ENCODE data around the gene CECR2.
A peak's percentile ranks its signal among the peaks of the same experiment; 100 is the strongest.

Gene CECR2

GRCh38 chr22:17492247-17492646, 123.0 kb downstream of the CECR2 start:
- DNase-seq (ENCODE audit: low read depth) = no peak
- TF ChIP-seq, protein P1, sequence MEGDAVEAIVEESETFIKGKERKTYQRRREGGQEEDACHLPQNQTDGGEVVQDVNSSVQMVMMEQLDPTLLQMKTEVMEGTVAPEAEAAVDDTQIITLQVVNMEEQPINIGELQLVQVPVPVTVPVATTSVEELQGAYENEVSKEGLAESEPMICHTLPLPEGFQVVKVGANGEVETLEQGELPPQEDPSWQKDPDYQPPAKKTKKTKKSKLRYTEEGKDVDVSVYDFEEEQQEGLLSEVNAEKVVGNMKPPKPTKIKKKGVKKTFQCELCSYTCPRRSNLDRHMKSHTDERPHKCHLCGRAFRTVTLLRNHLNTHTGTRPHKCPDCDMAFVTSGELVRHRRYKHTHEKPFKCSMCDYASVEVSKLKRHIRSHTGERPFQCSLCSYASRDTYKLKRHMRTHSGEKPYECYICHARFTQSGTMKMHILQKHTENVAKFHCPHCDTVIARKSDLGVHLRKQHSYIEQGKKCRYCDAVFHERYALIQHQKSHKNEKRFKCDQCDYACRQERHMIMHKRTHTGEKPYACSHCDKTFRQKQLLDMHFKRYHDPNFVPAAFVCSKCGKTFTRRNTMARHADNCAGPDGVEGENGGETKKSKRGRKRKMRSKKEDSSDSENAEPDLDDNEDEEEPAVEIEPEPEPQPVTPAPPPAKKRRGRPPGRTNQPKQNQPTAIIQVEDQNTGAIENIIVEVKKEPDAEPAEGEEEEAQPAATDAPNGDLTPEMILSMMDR (conservative IDR thresholded peaks at IDR 0.05; ENCODE audit: control insufficient read depth, insufficient read depth, low read depth, low read length) = no peak
- no peak overlapping the region for H3K4me3 ChIP-seq (ENCODE audit: control insufficient read depth, low read depth, low read length)

DNA sequence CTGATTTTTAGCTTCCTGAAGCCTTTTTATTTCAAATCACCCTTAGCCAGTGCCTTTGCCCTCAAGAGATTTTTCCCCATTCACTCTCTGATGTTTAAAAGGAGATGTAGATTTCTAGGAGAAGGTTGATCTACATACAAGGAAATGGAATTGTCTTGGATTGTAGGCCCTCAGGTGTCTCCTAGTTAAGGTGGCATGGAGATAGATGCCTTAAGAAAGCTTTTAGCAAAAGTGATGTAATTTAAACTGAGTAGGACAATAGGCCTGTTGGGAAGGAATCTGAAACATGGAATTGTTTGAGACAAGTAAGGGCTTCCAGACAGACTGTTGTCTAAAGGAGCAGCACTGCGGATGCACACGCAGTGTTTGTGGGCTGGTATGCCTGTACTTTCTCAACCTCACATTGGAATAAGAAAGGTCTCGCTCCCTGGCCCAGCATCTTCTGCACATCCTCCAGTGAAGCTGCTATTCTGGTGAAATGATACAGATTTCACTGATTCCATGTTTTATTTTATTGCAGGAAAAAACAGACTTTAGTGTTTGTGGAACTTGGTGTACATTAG, 124.2 kb downstream of the CECR2 start:
- no peak for DNase-seq (ENCODE audit: low read depth)
- H3K4me3 ChIP-seq (ENCODE audit: control insufficient read depth, low read depth, low read length) = no peak overlapping the region
- TF ChIP-seq, protein P1 (conservative IDR thresholded peaks at IDR 0.05; ENCODE audit: control insufficient read depth, insufficient read depth, low read depth, low read length) = no peak

- DNase-seq (ENCODE audit: low read depth) = no peak
- H3K4me3 ChIP-seq (ENCODE audit: control insufficient read depth, low read depth, low read length) = no peak overlapping the region
- TF ChIP-seq, protein P1 (conservative IDR thresholded peaks at IDR 0.05; ENCODE audit: control insufficient read depth, insufficient read depth, low read depth, low read length) = no peak
Measured at GRCh38 chr22:17496841-17497240, 127.6 kb downstream of the CECR2 start.

GRCh38 chr22:17501679-17502285, 132.5 kb downstream of the CECR2 start:
- TF ChIP-seq, protein P1 (conservative IDR thresholded peaks at IDR 0.05; ENCODE audit: control insufficient read depth, insufficient read depth, low read depth, low read length) = peak; percentile 62
- peak; percentile 75 for DNase-seq (ENCODE audit: low read depth)
- no peak overlapping the region for H3K4me3 ChIP-seq (ENCODE audit: control insufficient read depth, low read depth, low read length)

DNA sequence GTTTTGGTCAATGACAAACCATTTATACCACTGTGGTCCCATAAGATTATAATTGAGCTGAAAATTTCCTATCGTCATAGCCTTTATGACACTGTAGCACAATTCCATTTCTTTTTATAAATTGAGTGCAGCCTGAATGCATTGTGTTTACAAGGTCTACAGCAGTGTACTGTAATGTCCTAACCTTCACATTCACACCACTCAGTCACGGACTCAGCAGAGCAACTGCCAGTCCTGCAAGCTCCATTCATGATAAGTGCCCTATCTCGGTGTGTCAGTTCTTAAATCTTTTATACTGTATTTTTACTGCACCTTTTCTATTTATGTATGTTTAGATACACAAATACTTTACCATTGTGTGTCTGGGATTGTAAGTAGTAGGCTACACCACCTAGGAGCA, 138.8 kb downstream of the CECR2 start:
- DNase-seq (ENCODE audit: low read depth) = no peak
- TF ChIP-seq, protein P1 (conservative IDR thresholded peaks at IDR 0.05; ENCODE audit: control insufficient read depth, insufficient read depth, low read depth, low read length) = no peak

GRCh38 chr22:17512960-17513359, 143.7 kb downstream of the CECR2 start:
- H3K4me3 ChIP-seq (ENCODE audit: control insufficient read depth, low read depth, low read length) = no peak overlapping the region
- no peak for DNase-seq (ENCODE audit: low read depth)
- TF ChIP-seq, protein P1 (conservative IDR thresholded peaks at IDR 0.05; ENCODE audit: control insufficient read depth, insufficient read depth, low read depth, low read length) = no peak

More for the DNA sequence above, 138.8 kb downstream of the CECR2 start:
- H3K4me3 ChIP-seq (ENCODE audit: control insufficient read depth, low read depth, low read length) = no peak overlapping the region

Measured in fibroblast of mammary gland (primary cell).